HG03159 (cell line): ENCODE measurements around the gene CKAP2L.

Experiments used
- ATAC-seq: cut with Tn5 transposase; IDR thresholded peaks from one replicate; pipeline ENCODE4 v1.9.1; 2021; ENCODE audit warnings: mild to moderate bottlenecking, moderate library complexity; ENCODE audit not compliant: unreplicated experiment

Gene CKAP2L

GRCh38 chr2:112791693-112792230 is 27.4 kb upstream of the CKAP2L start:
- ATAC-seq, result no peak

- no peak for ATAC-seq
These were observed 26.6 kb upstream of the CKAP2L start for GRCh38 chr2:112791019-112791418.

- ATAC-seq, result no peak
These were observed 25.9 kb upstream of the CKAP2L start for GRCh38 chr2:112790305-112790704.

- ATAC-seq, result no peak
These were observed 24.8 kb upstream of the CKAP2L start for GRCh38 chr2:112789186-112789585.

GRCh38 chr2:112788653-112789052 is 24.2 kb upstream of the CKAP2L start:
- ATAC-seq, result no peak

GRCh38 chr2:112787729-112788393 is 23.5 kb upstream of the CKAP2L start:
- ATAC-seq, result no peak

- no peak for ATAC-seq
These were observed 22.9 kb upstream of the CKAP2L start for GRCh38 chr2:112787294-112787693.

- no peak for ATAC-seq
These were observed 20.1 kb upstream of the CKAP2L start, which contains the start of gene IL1A for GRCh38 chr2:112784199-112785189. TSS of gene IL1A (minus strand) at chr2:112784493. CDS start at chr2:112783770, 723 bp downstream.

- ATAC-seq, result no peak
These were observed 18.8 kb upstream of the CKAP2L start for GRCh38 chr2:112783187-112783714.

- ATAC-seq, result peak; percentile 72
These were observed 17.9 kb upstream of the CKAP2L start for GRCh38 chr2:112782234-112782799.

GRCh38 chr2:112779598-112779997 is 15.2 kb upstream of the CKAP2L start:
- no peak for ATAC-seq

GRCh38 chr2:112777036-112777435 is 12.6 kb upstream of the CKAP2L start:
- no peak for ATAC-seq

- no peak for ATAC-seq
These were observed 11.7 kb upstream of the CKAP2L start for GRCh38 chr2:112776113-112776512.

GRCh38 chr2:112774536-112775285 is 10.3 kb upstream of the CKAP2L start:
- ATAC-seq, result no peak

GRCh38 chr2:112773556-112773955 is 9.1 kb upstream of the CKAP2L start:
- no peak for ATAC-seq

GRCh38 chr2:112772911-112773475 is 8.6 kb upstream of the CKAP2L start:
- ATAC-seq, result no peak

- ATAC-seq, result no peak
These were observed 7.9 kb upstream of the CKAP2L start for GRCh38 chr2:112772322-112772721.

- ATAC-seq, result no peak
These were observed 4.0 kb upstream of the CKAP2L start for GRCh38 chr2:112768432-112768831.

- ATAC-seq, result no peak
These were observed 3.4 kb upstream of the CKAP2L start for GRCh38 chr2:112767693-112768330.
